Measurements from ENCODE around the gene GPR35.

Gene GPR35

GRCh38 chr2:240635121-240635997, 10.1 kb downstream of the GPR35 start:
- DNase-seq (ENCODE audit: extremely low read depth, low read depth) = no peak
- TF ChIP-seq CTCF (IDR thresholded peaks at IDR 0.05; ENCODE audit: low read depth, low read length, missing control alignments) = no peak
- H3K4me3 ChIP-seq (replicated peaks; ENCODE audit: low read depth, low read length) = no peak overlapping the region

DNA sequence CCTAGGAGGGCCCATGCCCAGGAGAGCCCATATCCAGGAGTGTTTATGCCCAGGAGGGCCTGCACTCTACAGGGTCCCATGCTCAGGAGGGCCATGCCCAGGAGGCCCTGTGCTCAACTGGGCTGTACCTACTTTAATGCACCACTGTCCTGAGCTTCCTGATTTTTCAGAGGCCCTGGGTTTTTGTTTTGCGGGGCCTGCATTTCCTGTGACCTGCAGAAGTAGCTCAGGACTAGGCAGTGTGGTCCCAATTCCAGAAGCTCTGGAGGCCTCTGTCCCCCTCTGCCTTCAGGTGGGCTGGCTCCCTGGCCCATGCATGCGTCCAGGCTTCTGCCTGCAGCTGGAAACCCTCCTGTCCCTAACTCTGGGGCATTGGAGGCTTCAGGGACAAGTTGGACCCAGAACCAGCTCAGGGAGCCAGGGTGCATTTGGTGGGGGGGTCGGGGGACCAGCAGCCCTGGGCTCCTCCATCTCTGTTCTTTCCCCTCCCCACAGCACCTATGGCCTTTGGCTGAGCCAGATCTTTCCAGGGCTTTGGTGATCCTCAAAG, 10.8 kb downstream of the GPR35 start:
- no peak for TF ChIP-seq CTCF (IDR thresholded peaks at IDR 0.05; ENCODE audit: low read depth, low read length, missing control alignments)
- no peak for DNase-seq (ENCODE audit: extremely low read depth, low read depth)
- no peak overlapping the region for H3K4me3 ChIP-seq (replicated peaks; ENCODE audit: low read depth, low read length)

DNA sequence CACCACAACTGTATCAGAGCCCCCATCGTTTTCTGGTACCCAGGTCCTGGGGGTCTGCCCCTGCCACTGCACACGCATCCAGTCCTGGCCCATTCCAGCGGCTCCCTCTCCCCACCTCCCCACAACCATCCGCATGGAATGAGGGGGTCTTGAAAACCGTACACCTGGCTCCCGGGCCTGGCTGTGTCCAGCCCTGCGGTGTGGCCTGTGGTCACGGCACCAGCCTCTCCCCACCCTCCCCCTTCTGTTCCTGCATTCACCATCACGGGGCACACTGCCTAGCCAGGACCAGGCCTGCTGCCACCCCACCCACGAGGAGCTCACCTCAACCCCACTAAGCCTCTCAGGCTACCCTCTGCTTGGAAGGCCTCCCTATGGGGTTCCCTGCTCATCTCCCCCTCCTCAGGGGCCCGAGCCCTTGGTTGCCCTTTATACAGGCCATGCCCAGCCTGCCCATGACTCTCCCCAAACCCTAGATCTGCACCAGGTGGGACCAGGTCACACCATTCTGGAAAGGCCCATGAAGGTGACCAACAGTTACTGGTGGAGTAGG, 11.4 kb downstream of the GPR35 start:
- no peak for TF ChIP-seq CTCF (IDR thresholded peaks at IDR 0.05; ENCODE audit: low read depth, low read length, missing control alignments)
- H3K4me3 ChIP-seq (replicated peaks; ENCODE audit: low read depth, low read length) = no peak overlapping the region
- DNase-seq (ENCODE audit: extremely low read depth, low read depth) = no peak

GRCh38 chr2:240637116-240637900, 12.0 kb downstream of the GPR35 start:
- H3K4me3 ChIP-seq (replicated peaks; ENCODE audit: low read depth, low read length) = no peak overlapping the region
- TF ChIP-seq CTCF (IDR thresholded peaks at IDR 0.05; ENCODE audit: low read depth, low read length, missing control alignments) = no peak
- DNase-seq (ENCODE audit: extremely low read depth, low read depth) = no peak

GRCh38 chr2:240637901-240638345, 12.6 kb downstream of the GPR35 start:
- TF ChIP-seq CTCF (IDR thresholded peaks at IDR 0.05; ENCODE audit: low read depth, low read length, missing control alignments) = no peak
- DNase-seq (ENCODE audit: extremely low read depth, low read depth) = no peak
- H3K4me3 ChIP-seq (replicated peaks; ENCODE audit: low read depth, low read length) = no peak overlapping the region

- no peak for DNase-seq (ENCODE audit: extremely low read depth, low read depth)
- H3K4me3 ChIP-seq (replicated peaks; ENCODE audit: low read depth, low read length) = no peak overlapping the region
- no peak for TF ChIP-seq CTCF (IDR thresholded peaks at IDR 0.05; ENCODE audit: low read depth, low read length, missing control alignments)
Measured at GRCh38 chr2:240638512-240639160, 13.4 kb downstream of the GPR35 start.

Data from HFF-Myc (cell line).